ENCODE data around the gene MTA3.
"Not testable (repeated sequence)": the region's sequence is repeated elsewhere in the genome, so short reads cannot be mapped to it uniquely, and the experiment has no call there.

Gene MTA3

DNA sequence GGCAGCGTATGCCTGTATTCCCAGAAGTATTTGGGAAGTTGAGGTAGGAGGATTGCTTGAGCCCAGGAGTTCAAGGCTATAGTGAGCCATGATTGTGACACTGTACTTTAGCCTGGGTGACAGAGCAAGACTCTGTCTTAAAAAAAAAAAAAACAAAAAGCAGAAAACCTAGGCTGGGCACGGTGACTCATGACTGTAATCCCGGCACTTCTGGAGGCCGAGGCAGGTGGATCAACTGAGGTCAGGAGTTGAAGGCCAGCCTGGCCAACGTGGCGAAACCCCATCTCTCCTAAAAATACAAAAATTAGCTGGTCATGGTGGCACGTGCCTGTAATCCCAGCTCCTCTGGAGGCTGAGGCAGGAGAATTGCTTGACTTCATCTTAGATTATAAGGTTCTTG is 46.4 kb downstream of the MTA3 start:
- DNase-seq = no peak

DNA sequence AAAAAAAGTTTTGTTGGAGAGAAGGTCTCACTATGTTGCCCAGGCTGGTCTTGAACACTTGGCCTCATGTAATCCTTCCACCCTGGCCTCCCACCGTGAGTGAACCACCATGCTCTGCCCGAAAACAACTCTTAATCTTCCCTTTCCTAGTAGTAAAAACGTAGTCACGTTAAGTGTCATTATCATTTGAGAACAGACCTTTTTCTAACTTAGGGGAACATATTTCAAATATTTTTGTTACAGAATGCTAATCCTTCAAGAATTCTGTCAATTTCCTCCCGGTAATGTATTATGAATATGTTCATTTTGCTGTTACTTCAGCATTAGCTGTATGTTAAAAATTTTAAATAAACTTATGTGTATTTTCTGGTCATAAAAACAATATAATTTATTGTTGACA is 49.7 kb downstream of the MTA3 start:
- no peak for DNase-seq

DNA sequence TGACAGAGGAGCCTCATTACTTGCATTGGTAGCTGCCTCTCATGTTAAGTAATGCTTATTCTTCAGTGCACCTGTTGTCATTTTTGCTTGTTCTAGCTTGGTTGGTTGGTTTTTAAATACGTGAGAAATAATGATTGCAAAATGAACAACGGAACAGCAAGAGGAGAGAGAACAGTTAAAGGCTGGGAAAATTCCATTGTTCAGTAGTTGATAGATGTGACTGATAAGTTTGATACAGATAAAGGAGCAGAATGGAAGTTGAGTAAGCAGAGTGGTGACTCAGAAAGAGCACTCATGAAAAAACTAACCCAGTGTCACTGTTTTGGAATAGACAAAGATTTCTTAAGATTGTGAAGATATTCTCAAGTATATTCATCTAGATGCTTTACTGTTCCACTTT is 50.5 kb downstream of the MTA3 start:
- DNase-seq = peak in 2 of 4 experiments; percentile 16 to 19

DNA sequence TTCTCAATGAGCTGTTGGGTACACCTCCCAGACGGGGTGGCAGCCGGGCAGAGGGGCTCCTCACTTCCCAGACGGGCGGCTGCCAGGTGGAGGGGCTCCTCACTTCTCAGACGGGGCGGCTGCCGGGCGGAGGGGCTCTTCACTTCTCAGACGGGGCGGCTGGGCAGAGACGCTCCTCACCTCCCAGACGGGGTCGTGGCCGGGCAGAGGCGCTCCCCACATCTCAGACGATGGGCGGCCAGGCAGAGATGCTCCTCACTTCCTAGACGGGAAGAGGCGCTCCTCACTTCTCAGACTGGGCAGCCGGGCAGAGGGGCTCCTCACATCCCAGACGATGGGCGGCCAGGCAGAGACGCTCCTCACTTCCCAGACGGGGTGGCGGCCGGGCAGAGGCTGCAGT is 53.2 kb downstream of the MTA3 start:
- not testable (repeated sequence) for DNase-seq

- no peak for DNase-seq
Measured at GRCh38 chr2:42622943-42623676, 54.7 kb downstream of the MTA3 start.

DNA sequence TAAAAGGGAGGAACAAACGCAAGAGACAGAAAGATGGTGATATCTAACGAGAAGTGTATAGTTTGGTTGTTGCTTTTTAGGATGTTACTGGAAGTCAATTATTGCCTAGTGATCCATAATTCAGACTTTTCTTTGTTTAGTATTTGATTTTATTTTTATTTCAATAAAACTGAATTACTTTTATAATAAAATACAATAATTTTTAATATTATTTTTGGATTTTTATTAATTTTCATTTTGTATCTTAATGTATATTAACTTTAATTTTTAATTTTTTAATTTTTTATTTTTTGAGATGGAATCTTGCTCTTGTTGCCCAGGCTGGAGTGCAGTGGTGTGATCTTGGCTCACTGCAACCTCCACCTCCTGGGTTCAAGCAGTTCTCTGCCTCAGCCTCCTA is 55.6 kb downstream of the MTA3 start:
- DNase-seq = no peak

DNA sequence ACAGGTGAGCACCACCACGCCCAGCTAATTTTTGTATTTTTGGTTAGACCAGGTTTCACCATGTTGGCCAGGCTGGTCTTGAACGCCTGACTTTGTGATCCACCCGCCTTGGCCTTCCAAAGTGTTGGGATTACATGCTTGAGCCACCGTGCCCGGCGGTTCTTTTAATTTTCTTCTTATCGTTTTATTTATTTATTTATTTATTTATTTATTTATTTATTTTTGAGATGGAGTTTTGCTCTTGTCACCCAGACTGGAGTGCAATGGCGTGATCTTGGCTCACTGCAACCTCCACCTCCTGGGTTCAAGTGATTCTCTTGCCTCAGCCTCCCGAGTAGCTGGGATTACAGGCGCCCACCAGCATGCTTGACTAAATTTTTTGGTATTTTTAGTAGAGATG is 59.6 kb downstream of the MTA3 start:
- DNase-seq = not testable (repeated sequence)

DNA sequence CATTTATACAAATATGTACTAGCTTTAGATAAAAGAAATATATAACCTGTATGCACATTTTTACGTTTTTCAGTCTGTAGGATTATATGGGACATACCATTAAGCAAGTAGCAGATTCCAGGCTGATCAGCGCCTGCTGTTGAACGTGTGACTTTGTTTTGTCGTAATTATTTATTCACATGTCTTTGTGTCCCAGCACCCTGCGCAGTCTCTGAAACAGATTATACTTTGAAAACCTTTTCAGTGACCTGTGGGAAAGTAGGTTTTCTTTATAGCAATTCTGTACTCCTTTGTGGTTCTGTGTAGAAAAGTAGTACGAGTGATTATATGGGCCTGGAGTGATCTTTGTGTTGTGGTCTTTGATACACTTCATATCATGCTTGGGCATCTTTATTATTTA is 68.5 kb downstream of the MTA3 start:
- no peak for DNase-seq

DNA sequence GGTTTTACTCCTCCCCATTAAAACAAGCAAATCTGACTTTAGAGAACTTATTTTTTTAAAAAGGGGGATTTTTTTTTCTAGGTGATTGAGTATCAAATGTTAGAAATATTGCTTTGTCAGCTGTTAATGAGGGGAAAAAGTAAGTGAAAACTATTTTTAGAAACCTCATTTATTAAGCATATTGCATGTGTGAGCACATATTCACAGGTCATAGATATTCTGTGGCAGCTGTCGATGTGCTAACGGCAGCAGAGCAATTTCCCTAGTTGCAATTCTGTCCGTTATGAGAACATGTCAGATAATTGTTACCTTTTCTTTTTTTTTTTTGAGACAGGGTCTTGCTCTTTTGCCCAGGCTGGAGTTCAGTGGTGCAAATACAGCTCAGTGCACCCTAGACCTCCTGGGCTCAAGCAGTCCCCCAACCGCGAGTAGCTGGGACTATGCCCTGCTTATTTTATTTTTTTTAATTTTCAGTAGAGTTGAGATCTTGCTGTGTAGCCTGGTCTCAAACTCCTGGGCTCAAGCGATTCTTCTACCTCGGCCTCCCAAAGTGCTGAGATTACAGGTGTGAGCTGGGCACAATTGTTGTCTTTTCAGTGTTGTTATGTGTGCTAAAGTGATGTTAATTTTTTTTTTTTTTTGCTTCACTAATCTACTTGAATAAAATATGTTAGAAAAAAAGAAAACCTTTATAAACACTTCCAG is 69.8 kb downstream of the MTA3 start:
- no peak for DNase-seq

DNA sequence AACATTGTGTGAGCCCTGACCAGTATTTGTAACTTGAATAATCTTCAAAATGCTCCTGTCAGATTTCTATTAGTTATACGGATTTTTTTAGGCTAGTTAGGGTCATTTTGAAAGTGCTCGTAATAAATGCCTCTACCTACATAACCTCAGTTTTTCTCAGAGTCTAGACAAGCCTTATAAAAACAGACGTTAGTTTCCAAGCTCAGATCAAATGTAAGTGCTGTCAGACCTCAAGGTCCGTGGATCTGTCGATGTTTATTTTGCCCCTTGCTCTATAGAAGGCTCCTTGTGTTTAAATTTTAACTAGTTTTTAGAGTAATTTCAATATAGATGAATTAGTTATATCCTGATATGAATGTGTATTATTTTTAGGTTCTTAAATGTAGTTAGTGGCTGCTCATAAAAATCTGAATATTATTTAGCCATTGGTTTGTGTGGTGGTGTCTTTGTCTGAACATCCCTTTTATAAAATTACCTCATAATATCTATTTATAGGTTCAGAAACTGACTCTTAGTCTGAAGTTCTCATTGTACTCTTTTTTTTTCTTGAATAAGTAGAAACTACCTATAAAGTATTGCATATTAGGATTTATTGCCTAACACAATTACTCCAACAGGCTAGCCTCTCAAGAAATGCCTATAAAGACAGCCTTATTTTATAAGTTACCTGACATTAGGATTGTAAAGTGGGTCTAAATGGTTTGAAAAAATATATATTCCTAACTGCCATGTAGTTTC is 71.1 kb downstream of the MTA3 start:
- peak in 2 of 4 experiments; percentile 15 to 16 for DNase-seq

DNA sequence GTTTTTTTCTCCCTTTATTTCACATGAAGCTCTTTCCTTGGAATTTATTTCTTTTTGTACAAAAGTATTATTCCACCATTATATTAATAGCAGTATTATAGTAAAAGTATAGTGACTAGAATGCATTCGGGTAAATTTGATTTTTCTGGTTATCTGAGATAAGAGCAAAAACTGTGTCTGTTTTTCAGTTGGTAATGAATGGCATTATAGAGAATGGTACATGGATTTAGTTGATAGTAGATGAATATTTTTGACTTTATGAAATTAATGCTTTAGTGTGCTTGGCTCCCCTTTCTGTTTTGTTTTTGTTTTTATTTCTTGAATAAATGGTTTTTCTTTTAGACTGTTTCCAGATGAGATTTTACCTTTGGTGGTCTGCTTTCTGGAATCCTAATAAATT is 71.8 kb downstream of the MTA3 start:
- DNase-seq = no peak

GRCh38 chr2:42642371-42642770 is 73.9 kb downstream of the MTA3 start:
- not testable (repeated sequence) for DNase-seq

DNA sequence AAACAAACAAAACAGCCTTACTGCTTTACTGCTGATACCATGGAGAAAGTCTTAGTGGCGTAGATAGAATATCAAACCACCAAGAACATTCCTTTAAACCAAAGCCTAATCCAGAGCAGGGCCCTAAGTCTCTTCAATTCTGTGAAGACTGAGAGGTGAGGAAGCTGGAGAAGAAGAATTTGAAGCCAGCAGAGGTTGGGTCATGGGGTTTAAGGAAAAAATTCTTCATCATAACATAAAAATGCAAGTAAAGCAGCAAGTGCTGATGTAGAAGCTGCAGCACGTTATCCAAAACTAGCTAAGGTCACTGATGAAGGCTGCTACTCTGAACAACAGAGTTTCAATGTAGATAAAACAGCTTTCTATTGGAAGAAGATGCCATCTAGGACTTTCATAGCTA is 77.1 kb downstream of the MTA3 start:
- DNase-seq = no peak

- peak; percentile 49 to 85 (median 67) for DNase-seq
Measured at GRCh38 chr2:42648796-42649195, 80.4 kb downstream of the MTA3 start.

DNA sequence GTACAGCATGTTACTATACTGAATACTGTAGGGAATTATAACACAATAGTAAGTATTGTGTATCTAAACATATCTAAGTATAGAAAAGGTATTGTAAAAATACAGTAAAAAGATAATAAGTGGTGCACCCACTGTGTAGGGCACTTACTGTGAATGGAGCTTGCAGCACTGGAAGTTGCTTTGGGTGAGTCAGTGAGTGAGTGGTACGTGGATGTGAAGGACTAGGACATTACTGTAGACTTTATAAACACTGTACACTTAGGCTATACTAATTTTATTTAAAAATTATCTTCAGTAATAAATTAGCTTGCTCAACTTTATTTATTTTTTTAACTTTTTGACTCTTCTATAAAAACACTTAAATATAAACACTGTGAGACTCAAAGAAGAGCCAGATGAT is 82.6 kb downstream of the MTA3 start:
- DNase-seq = no peak

DNA sequence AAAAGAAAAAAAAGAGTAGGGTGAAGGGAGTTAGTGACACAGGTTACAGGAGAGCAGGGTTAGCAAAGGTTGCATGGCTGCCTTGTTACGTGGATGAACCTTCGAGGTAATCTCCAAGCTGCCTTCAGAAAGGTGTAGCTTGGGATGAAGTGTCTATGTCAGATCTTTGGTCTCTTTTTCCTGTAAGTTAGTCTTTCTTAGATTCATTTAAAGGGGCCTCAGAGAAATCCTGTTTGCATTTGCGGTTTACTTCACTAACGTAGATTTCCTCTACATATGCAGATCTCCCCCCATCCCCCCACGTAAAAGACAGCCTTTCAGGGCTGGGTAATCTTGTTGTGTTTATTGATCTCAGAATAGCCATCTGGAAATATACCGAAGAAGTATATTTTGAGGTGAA is 83.7 kb downstream of the MTA3 start:
- DNase-seq = no peak

- DNase-seq = peak in 2 of 4 experiments; percentile 8 to 19
Measured at GRCh38 chr2:42653039-42653438, 84.6 kb downstream of the MTA3 start.

- no peak for DNase-seq
Measured at GRCh38 chr2:42653908-42654445, 85.5 kb downstream of the MTA3 start.

DNA sequence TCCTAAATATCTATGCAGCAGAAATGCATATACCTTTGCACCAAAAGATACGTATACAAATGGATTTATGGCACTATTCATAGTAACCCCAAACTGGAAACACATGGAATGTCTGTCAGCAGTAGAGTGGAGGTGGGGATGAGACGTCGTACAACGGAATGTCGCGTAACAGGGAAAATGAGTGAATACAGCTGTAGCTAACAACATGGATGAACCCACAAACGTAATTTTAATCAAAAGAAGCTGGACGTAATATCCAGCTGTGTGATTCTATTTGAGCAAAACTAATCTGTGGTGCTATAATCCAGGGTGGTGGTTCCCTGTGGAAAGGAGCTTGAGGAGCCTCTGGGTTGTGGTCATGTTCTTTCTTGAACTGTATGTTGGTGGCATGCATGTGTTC is 89.9 kb downstream of the MTA3 start:
- DNase-seq = no peak

GRCh38 chr2:42659609-42660008 is 91.2 kb downstream of the MTA3 start:
- peak in 1 of 4 experiments; percentile 9 for DNase-seq

DNA sequence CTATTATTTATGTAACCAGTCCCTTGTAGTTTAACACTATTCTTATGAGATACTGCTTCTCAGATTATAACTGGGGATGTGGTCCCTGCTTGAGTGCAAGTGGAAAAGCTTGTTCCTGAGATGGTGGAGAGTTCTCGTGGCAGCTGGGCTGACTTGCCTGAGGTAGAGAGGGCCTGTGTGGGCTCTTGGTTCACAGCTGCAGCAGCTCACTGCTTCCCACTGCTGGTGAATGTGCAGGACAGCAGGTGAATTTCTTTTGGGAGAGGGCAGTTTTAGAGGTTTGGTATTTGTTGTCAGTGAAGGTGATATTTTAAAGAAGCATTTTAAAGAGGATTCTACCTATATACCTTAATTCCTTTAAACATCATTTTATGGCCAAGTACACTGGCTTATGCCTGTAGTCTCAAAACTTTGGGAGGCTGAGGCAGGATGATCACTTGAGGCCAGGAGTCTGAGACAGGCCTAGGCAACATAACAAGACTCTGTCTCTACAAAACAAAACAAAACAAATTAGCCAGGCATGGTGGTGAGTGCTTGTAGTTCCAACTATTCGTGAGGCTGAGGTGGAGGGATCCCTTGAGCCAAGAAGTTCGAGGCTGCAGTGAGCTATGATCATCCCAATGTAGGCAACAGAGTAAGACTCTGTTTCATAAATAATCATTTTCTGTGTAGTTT is 94.8 kb downstream of the MTA3 start:
- peak; percentile 69 to 86 (median 82) for DNase-seq

GRCh38 chr2:42663828-42664227 is 95.4 kb downstream of the MTA3 start:
- peak; percentile 32 to 64 (median 46) for DNase-seq
